ENCODE results near the gene LYZL2. TPM values are rescaled to one million over a fixed set of nuclear protein-coding genes. Genes with fewer than 3 reads are reported as not detected.
"Not testable (repeated sequence)": the region's sequence is repeated elsewhere in the genome, so short reads cannot be mapped to it uniquely, and the experiment has no call there.

Gene LYZL2
- total RNA-seq, 2 donors from 2014 or later, result not detected

- DNase-seq (ENCODE audit: low spot score); intact Hi-C loops (cut with DNase I): not testable (repeated sequence)
Measured at GRCh38 chr10:30642856-30643255, 13.3 kb upstream of the LYZL2 start.

GRCh38 chr10:30639946-30640786 is 10.6 kb upstream of the LYZL2 start:
- intact Hi-C loops (cut with DNase I), result no loop called here
- DNase-seq (ENCODE audit: low spot score), result no peak

GRCh38 chr10:30637881-30638467 is 8.4 kb upstream of the LYZL2 start:
- DNase-seq (ENCODE audit: low spot score), result no peak

GRCh38 chr10:30631188-30631587 is 1.6 kb upstream of the LYZL2 start:
- DNase-seq (ENCODE audit: low spot score), result no peak

More at GRCh38 chr10:30637881-30638467, 8.4 kb upstream of the LYZL2 start:
- intact Hi-C loops (cut with DNase I), result no loop called here

GRCh38 chr10:30630571-30630970 is 1.0 kb upstream of the LYZL2 start:
- intact Hi-C loops (cut with DNase I), result no loop called here

More at GRCh38 chr10:30631188-30631587, 1.6 kb upstream of the LYZL2 start:
- intact Hi-C loops (cut with DNase I), result no loop called here

GRCh38 chr10:30628576-30628975 is 977 bp downstream of the LYZL2 start:
- DNase-seq (ENCODE audit: low spot score); intact Hi-C loops (cut with DNase I): not testable (repeated sequence)

More at GRCh38 chr10:30630571-30630970, 1.0 kb upstream of the LYZL2 start:
- no peak for DNase-seq (ENCODE audit: low spot score)

GRCh38 chr10:30626837-30627236 is 2.7 kb downstream of the LYZL2 start:
- DNase-seq (ENCODE audit: low spot score); intact Hi-C loops (cut with DNase I): not testable (repeated sequence)

GRCh38 chr10:30626196-30626595 is 3.4 kb downstream of the LYZL2 start:
- intact Hi-C loops (cut with DNase I); DNase-seq (ENCODE audit: low spot score): not testable (repeated sequence)

GRCh38 chr10:30625080-30625479 is 4.5 kb downstream of the LYZL2 start:
- DNase-seq (ENCODE audit: low spot score), result no peak
- intact Hi-C loops (cut with DNase I), result no loop called here

GRCh38 chr10:30619966-30620365 is 9.6 kb downstream of the LYZL2 start:
- intact Hi-C loops (cut with DNase I), result no loop called here
- DNase-seq (ENCODE audit: low spot score), result no peak

- no peak for DNase-seq (ENCODE audit: low spot score)
- intact Hi-C loops (cut with DNase I), result no loop called here
Measured at GRCh38 chr10:30617070-30617469, 12.5 kb downstream of the LYZL2 start.

GRCh38 chr10:30611041-30611440 is 18.5 kb downstream of the LYZL2 start:
- DNase-seq (ENCODE audit: low spot score); intact Hi-C loops (cut with DNase I): not testable (repeated sequence)

- intact Hi-C loops (cut with DNase I), result no loop called here
- no peak for DNase-seq (ENCODE audit: low spot score)
Measured at GRCh38 chr10:30607814-30608213, 21.7 kb downstream of the LYZL2 start.

- DNase-seq (ENCODE audit: low spot score), result no peak
- intact Hi-C loops (cut with DNase I), result no loop called here
Measured at GRCh38 chr10:30606313-30606712, 23.2 kb downstream of the LYZL2 start.

GRCh38 chr10:30605341-30606121 is 24.0 kb downstream of the LYZL2 start:
- intact Hi-C loops (cut with DNase I); DNase-seq (ENCODE audit: low spot score): not testable (repeated sequence)

GRCh38 chr10:30603589-30603988 is 26.0 kb downstream of the LYZL2 start:
- no peak for DNase-seq (ENCODE audit: low spot score)
- intact Hi-C loops (cut with DNase I), result no loop called here

- no peak for DNase-seq (ENCODE audit: low spot score)
- intact Hi-C loops (cut with DNase I), result no loop called here
Measured at GRCh38 chr10:30602747-30603146, 26.8 kb downstream of the LYZL2 start.

GRCh38 chr10:30600005-30600404 is 29.5 kb downstream of the LYZL2 start:
- no peak for DNase-seq (ENCODE audit: low spot score)
- intact Hi-C loops (cut with DNase I), result no loop called here

- intact Hi-C loops (cut with DNase I), result no loop called here
Measured at GRCh38 chr10:30598105-30598776, 31.3 kb downstream of the LYZL2 start.

More at GRCh38 chr10:30598105-30598776, 31.3 kb downstream of the LYZL2 start:
- no peak for DNase-seq (ENCODE audit: low spot score)

Measured in posterior vena cava (tissue), 2 donors.